A172 (cell line): ENCODE data around the gene BRPF3. TPM values are rescaled to one million over a fixed set of nuclear protein-coding genes. Genes with fewer than 3 reads are reported as not detected.

ENCODE experiments used
- DNase-seq: peaks from one replicate; pipeline ENCODE4 v3.0.0-alpha.2; 2015; ENCODE audit warnings: low spot score
- total RNA-seq: library from RNA; depleted of rRNA; stranded (reverse); fragments of >200 nt; shearing (Covaris generic); gene quantifications from 2 replicates; pipeline ENCODE4 v1.2.3, GENCODE V29; 2014; rRNA removed

The BRPF3 gene
- 8.6 and 11.1 TPM in 2 replicates for total RNA-seq

DNA sequence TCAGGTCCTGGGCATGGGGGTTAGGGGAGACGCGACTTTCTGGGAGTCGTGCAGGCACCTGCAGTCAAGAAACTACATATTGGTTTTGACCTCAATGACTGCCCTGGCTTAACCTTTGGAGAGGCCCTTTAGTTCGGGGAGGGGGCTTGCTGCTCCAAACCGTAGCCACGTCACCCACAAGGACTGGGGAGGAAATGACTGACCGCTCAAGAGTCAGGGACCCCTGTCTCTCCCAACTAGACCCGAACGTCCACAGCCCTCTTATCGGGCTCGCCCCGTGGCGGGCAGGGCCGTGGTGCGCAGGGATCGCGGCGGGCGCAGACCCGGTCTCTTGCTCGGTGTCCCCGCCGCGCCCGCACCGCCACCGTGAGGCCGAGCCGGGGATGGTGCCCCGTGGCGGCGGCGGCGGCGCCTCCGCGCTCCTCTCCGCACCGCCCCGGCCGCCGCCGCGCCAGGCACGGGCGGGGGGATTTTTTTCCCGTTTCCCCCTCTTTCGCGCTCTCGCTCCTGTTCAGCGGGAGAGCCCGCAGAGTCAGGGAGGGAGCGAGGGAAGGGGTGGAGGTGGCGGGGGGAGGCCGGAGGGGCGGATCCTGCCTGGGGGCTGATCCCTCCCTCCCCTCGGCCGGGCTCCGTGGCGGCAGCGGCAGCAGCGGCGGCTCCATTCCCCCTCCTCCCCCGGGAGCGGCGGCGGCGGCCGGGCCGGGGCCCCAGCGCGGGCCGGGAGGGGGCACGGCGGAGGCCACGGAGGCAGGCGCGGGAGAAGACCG lies at the start of gene BRPF3:
Gene BRPF3, plus strand, starts transcription at position 632 of the 767 bp plus-strand sequence. CDS start 3,579 bp downstream, outside the sequence.
- DNase-seq: peak; percentile 39

DNA sequence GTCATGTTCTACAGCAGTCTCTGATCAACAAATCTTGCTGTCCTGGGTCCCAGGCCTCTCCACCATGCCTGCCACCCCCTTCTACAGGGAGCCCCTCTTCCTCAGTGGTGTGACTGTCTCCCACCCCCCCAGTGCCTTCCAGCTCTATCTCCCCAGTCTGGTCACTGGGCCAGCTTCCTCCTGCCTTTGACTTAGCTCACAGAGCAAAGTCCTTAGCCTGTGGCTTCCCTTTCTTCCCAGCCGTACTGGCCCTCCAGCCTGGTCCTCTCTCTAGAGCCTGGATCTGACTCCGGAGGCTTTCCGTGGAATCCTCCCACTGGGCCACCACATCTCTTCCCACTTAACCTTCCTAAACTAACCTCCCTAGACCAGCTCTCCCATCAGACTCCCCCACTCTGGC lies 49.2 kb upstream of the BRPF3 start:
- DNase-seq: no peak

DNA sequence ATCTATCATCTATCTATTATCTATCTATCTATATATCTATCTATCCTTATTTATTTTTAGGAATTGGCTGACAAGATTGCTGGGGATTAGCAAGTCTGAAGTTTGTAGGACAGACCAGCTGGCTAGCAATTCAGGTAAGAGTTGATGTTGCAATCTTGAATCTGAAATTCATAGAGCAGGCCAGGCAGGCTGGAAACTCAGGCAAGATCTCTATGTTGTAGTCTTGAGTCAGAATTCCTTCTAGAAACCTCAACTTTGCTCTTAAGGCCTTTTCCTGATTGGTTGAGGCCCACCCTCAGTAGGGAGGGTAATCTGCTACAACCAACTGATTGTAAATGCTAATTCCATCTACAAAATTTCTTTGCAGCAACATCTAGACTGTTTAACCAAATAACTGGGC lies 47.1 kb upstream of the BRPF3 start:
- DNase-seq: no peak

DNA sequence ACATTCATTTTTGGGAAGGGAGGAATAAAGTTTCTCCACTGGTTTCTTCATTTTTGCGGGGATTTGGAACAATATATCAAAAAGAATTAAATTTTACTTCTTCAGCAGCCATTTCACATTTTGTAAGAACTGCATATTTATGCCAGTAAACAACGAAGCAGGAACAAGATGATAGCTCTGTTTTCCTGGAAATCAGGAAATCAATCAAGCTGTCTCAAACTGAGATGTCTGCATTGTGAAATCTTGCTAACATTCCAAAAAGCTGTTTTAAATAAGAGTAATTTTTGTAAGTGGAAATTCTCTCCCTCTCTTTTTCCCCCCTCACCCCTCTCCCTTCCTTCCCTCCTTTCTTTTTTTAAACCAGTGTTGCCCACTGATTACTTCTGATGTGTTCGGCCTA lies 46.3 kb upstream of the BRPF3 start:
- no peak for DNase-seq

DNA sequence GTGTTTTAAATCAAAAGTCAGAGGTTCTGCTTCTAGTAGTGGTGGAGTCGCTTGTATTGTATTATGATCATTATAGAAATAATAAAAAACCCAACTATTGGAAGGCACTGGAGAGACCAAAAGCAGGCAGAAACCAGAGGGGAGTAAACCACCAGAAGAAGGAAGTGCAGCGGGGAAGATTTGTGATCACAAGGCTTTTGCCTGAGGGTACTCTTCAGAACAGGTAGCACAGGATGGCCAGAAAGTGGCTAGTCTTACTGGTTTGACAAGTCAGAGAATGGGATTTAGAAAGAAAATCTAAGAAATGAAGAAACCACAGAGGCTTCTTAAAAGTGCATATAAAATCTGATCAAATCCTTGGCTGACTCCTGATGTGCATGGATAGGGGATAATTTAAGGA lies 42.3 kb upstream of the BRPF3 start:
- DNase-seq: no peak

DNA sequence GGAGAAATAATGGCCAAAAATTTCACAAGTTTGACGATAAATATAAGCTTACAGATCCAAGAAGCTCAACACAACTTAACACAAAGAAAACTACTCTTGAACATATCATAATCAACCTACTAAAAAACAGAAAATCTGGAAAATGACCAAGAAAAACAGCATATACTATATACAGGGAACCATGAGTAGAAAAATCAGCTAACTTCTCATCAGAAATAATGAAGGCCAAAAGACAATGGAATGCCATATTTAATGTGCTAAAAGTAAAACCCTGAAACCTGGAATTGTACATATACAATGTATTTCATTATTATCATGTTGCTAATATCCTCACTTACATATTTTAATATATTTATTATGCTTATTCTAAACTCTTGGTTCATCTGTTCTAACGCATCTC lies 40.9 kb upstream of the BRPF3 start:
- DNase-seq: no peak

DNA sequence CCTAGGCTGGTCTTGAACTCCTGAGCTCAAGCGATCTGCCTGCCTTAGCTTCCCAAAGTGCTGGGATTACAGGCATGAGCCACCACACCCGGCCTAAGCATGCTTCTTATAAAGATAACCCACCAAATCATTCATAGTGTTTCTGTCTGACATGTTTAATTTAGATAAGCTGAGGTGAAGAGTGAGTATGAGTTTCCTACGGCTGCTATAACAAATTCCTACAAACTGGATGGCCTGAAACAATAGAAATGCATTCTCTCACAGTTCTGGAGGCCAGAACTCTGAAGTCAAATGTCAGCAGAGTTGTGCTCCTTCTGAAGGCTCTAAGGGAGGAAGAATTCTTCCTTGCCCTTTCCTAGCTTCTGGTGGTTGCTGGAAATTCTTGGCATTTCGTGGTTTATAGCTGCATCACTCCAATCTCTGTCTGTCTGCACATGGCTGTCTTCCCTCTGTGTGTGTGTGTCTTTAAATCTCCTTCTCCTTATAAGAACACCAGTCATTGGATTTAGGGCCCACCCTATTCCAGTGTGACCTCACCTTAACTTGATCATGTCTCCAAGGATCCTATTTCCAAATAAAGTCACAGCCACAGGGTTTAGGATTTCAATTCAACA lies 36.3 kb upstream of the BRPF3 start:
- DNase-seq: no peak

DNA sequence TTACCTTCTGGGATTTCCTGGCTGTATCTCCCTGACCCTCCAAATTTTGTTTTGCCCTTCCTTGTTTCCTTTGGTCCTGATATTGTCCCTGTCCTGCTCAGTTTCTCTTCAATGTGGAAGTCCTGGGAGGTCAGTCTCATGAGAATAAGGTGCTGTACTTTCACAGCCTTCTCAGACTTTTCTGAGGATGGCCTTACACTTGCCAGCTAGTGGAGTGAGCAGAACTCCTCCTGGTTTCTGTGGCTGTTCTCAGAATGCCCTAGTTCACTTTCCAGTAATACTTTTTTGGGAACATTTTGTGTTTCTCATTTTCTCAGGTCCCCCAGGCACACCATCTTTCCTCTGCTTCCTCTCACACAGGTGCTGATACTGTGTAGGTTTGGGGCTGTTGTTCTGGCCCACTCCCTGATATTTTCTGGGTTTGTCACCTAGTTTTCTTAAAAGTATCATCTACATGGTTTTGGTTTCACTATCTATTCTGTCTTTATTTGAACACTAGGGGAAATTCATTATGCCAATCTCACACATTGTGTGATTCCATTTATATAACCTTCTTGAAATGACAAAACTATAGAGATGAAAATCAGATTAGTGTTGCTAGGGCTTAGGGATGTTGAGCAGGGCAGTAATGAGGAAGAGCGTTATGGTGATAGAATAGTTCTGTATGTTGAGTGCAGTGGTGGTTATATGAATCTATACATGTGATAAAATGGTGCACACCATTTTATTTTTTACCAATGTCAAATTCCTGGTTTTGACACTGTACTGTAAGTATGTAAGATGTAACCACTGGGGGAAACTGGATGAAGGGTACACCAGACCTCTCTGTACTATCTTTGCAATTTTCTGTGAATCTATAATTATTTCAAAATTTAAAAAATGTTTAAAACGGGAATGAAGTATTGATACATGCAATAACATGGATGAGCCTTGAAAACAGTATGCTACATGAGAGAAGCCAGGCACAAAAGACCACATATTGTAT lies 27.2 kb upstream of the BRPF3 start:
- no peak for DNase-seq

DNA sequence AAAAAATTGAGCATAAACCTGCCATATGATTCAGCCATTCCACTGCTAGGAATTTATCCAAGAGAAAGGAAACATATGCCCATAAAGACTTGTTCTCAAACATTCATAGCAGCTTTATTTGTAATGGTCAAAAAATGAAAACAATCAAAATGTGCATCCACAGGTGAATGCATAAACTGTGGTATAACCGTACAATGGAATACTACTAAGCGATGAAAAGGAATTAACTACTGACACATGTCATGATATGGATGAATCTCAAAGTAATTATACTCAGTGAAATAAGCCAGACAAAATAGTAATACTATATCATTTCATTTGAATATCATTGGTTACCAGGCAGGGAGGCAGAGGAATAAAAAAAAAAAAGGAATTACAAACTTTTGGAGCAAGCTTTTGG lies 25.8 kb upstream of the BRPF3 start:
- DNase-seq: no peak

DNA sequence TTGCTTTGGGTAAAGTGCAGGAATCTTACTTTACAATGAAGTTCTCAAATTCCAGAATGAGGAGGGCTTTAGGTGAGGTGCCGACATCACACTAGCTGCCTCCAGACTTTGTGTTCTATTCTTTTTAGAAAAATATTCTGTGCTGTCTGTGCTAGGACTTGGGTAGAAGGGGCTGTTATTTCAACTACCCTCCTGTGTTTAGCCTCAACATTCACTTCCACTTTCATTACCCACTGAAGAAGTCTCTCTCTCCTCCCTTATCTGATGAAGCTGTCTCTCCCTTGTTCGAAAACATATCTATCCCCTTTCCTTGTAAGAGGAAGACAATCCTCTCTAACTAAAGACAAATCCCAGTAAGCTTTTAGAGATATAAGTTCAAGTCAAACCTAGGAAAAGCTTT lies 25.0 kb upstream of the BRPF3 start:
- no peak for DNase-seq

DNA sequence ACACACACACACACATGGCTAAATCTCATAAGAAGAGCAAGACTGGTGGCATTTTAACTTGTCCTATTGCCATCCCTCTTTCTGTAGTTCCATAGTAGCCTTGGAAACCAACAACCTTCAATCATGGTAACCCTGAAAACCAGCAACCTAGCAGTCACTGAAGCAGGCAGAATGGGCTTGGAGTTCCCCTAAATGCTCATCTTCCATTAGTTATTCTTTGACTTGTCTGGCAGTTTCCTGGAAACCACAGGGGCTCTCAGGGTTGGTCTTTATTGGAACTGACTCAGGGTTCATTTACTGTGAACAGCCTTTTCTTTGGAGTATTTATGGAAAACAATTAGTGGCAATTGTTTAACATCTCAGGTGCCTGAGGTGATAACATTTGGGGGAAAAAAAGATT lies 19.4 kb upstream of the BRPF3 start:
- no peak for DNase-seq

DNA sequence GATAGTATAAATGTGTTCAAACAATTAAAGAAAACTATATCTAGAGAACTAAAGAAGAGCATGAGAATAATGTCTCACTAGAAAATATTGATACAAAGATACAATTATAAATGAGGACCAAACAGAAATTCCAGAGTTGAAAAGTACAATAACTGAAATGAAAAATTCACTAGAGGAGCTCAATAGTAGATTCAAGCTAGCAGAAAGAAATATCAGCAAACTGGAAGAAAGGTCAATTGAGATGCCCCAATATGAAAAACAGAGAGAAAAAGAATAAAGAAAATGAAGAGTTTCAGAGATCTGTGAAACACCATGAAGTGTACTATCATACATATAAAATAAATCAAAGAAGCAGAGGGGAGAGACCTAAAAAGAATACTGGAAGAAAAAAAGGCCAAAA lies 18.0 kb upstream of the BRPF3 start:
- DNase-seq: no peak

DNA sequence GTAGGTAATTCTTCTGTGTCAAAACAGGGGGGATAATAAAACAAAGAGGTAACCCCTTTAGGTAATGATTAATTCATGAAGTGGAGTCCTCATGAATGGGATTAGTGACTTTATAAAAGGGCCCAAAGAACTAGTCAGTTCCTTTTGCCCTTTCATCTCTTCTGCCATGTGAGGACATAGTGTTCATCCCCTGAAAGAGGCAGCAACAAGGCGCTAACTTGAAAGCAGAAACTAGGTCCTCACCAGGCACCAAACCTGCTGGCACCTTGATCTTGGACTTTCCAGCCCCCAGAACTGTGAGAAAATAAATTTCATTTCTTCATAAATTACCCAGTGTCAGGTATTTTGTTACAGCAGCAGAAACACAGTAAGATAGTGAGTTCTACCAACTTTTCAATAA lies 16.4 kb upstream of the BRPF3 start:
- no peak for DNase-seq

DNA sequence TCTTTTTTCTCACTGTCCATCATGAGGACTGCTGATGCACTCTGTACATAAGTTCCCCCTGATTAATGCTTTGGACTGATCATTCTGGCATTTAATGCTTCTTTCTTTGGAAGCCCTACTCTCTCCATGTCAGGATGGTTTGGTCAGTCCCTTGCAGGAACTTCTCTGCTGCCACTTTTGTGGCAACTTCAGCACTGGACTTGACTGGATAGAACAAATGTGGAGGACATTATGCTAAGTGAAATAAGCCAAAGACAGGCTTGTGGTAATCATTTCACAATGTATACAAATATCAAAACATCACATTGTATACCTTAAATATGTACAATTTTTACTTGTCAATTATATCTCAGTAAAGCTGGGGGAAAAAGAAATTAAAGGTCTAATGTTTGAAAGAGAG lies 12.2 kb upstream of the BRPF3 start:
- DNase-seq: no peak

DNA sequence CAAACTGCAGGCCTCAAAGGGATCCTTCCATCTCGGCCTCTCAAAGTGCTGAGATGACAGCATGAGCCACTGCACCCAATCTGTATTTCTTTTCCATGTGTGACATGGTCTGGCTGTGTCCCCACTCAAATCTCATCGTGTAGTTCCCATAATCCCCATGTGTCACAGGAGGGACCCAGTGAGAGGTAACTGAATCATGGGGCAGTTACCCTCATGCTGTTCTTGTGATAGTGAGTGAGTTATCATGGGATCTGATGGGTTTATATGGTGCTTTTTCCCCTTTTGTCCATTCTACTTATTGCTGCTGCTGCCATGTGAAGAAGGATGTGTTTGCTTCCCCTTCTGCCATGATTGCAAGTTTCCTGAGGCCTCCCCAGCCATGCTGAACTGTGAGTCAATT lies 10.3 kb upstream of the BRPF3 start:
- no peak for DNase-seq

DNA sequence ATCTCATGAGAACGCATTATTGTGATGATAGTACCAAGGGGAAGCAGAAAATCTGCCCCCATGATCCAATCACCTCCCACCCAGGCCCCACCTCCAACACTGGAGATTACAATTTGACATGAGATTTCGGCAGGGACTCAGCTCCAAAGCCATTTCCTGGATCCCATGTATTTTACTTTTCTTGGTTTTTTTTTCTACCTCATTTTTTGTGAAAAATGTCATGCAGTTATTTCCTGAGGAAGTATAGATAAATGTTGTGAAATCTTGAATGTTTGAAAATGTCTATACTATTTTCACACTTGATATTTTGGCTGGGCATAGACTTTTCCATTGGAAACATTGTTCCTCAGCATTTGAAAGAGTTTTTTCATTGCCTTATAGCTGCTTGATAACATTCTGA lies 9.1 kb upstream of the BRPF3 start:
- DNase-seq: no peak

DNA sequence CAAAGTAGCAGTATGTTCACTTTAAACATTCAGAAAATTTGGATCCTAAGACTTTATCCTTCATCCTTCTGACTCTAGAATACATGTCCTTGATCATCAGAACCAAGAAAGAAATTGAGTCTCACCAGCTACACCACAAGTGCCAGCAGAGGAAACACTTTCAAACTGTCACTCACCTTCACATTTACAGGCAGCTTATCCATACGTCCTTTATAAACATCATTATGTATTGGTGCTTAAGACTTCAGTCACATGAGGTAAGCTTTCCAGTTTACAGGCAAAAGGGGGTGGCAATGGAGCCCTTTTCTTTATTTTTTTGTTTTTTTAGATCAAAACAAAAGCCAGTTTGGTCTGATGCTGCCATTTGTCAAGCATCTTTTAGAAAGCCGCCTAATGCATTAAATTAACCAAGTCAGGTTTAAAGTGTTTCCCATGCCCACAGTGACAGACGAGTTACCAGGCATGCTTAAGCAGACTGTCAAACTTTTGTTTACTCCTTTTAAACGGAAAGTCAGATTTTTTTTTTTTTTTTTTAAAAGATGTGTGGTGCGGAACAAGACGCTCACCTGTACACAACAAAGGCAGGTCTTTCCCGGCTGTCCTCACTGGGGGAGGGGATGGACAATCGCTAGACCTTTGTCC lies 952 bp upstream of the BRPF3 start:
- DNase-seq: no peak

DNA sequence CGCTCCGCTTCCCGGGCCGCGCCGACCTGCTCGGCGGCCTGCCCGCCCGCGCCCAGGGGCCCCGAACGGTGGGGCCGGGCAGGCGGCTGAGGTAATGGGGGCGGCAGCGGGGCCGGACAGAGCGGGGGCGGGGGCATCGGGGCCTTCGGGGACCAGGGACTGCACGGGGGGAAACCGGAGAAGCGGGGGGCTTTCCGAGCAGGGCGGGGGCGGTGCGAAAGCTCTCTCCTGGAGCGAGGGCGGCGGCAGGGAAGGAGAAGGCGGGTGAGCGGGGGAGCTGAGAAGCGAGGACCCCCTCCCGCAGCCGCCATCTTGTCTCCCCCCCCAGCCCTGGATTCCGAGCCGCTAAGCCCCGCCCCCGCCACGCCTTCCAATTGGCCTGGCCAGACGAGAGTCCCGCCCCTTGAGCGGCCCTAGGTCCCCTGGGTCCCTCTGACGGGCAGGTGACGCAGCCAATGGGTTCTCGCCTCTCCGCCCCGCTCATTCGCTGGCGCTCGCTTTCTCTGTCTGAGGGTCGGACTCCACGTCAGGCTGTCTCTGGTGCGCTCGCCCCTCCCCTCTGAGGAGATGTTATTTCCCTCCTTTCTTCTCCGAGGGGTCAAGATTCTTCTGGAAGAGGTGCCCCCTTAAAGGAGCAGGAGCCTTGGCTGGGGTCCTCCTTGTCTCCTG lies 470 bp downstream of the BRPF3 start:
- peak; percentile 90 for DNase-seq

DNA sequence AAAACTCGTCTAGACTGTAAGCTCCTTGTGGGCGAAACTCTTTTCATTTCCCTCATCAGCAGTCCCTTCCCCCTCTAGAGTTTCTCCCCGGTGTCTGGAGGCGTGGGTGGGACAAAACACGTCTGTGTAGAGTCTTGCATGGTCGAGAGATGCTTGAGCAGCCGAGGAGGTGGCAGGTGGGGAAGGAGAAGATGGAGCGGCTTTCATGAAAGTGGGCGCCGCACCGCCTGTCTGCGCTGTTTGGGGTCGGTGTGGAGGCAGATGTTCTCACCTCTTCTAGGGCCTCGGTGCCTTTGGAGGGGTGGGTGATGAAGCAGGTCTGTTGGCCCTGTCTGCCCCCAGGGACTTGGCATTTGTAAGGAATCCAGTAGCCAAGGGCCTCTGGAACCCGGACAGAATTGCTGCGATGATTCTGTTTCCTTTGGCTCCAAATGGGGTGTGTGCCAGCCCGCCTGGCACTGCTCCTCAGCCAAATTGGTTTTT lies 1.2 kb downstream of the BRPF3 start:
- DNase-seq: no peak

DNA sequence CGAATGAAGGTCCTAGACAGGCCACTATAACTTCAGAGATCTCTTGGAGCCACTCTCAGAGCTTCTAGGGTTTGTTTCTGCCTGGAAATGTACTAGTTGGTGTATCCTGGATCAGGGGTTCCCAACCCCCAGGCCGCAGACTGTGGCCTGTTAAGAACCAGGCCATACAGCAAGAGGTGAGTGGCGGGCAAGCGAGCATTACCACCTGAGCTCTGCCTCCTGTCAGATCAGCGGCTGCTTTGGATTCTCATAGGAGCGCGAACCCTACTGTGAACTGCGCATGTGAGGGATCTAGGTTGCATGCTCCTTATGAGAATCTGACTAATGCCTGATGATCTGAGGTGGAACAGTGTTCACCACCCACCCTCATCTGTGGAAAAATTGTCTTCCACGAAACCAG lies 2.4 kb downstream of the BRPF3 start:
- no peak for DNase-seq
